HG02938 (cell line): ENCODE measurements around the gene ETDC.
"Not testable (repeated sequence)": the region's sequence is repeated elsewhere in the genome, so short reads cannot be mapped to it uniquely, and the experiment has no call there.

Experiments used
- ATAC-seq: cut with Tn5 transposase; IDR thresholded peaks from one replicate; pipeline ENCODE4 v1.9.1; 2021; ENCODE audit warnings: mild to moderate bottlenecking, moderate library complexity; ENCODE audit not compliant: unreplicated experiment

Gene ETDC

GRCh38 chrX:135309430-135309923 lies at the start of gene ETDC:
Gene ETDC (plus strand): TSS chrX:135309480. CDS start chrX:135309480, 0 bp downstream.
- ATAC-seq, result no peak

- not testable (repeated sequence) for ATAC-seq
These were observed 48.3 kb upstream of the ETDC start for GRCh38 chrX:135260976-135261375.

GRCh38 chrX:135263376-135263775 lies 45.9 kb upstream of the ETDC start:
- ATAC-seq, result not testable (repeated sequence)

GRCh38 chrX:135264206-135264605 lies 45.1 kb upstream of the ETDC start:
- no peak for ATAC-seq

- ATAC-seq, result no peak
These were observed 36.1 kb upstream of the ETDC start for GRCh38 chrX:135273162-135273561.

GRCh38 chrX:135275973-135276372 lies 33.3 kb upstream of the ETDC start:
- no peak for ATAC-seq

- no peak for ATAC-seq
These were observed 21.9 kb upstream of the ETDC start for GRCh38 chrX:135287266-135287823.

GRCh38 chrX:135295238-135295943 lies 13.9 kb upstream of the ETDC start:
- peak; percentile 100 for ATAC-seq

GRCh38 chrX:135295944-135296305 lies 13.4 kb upstream of the ETDC start:
- peak; percentile 46 for ATAC-seq

- ATAC-seq, result no peak
These were observed 6.9 kb upstream of the ETDC start for GRCh38 chrX:135302269-135302873.

- no peak for ATAC-seq
These were observed 4.5 kb upstream of the ETDC start for GRCh38 chrX:135304741-135305140.

GRCh38 chrX:135307171-135307570 lies 2.1 kb upstream of the ETDC start:
- no peak for ATAC-seq

- no peak for ATAC-seq
These were observed 880 bp upstream of the ETDC start for GRCh38 chrX:135308345-135308855.

GRCh38 chrX:135315864-135316263 lies 6.6 kb downstream of the ETDC start:
- peak; percentile 61 for ATAC-seq

GRCh38 chrX:135324463-135324862 lies 15.2 kb downstream of the ETDC start:
- no peak for ATAC-seq

- not testable (repeated sequence) for ATAC-seq
These were observed 15.9 kb downstream of the ETDC start for GRCh38 chrX:135325036-135325818.

- ATAC-seq, result no peak
These were observed 18.0 kb downstream of the ETDC start for GRCh38 chrX:135327299-135327698.

- ATAC-seq, result no peak
These were observed 19.2 kb downstream of the ETDC start for GRCh38 chrX:135328421-135329005.

GRCh38 chrX:135330706-135331105 lies 21.4 kb downstream of the ETDC start:
- ATAC-seq, result no peak

- no peak for ATAC-seq
These were observed 22.2 kb downstream of the ETDC start for GRCh38 chrX:135331525-135331924.

- no peak for ATAC-seq
These were observed 31.6 kb downstream of the ETDC start for GRCh38 chrX:135340831-135341230.
